Measurements from ENCODE around the gene PRAME.

GRCh38 chr22:22515890-22516289 is 43.2 kb downstream of the PRAME start:
- TF ChIP-seq CTCF (IDR thresholded peaks at IDR 0.05; ENCODE audit: low read length) (no peak), EZH2phosphoT487 (IDR thresholded peaks at IDR 0.05; ENCODE audit: low read length) (no peak)
